ENCODE data around the gene NOD1.

DNA sequence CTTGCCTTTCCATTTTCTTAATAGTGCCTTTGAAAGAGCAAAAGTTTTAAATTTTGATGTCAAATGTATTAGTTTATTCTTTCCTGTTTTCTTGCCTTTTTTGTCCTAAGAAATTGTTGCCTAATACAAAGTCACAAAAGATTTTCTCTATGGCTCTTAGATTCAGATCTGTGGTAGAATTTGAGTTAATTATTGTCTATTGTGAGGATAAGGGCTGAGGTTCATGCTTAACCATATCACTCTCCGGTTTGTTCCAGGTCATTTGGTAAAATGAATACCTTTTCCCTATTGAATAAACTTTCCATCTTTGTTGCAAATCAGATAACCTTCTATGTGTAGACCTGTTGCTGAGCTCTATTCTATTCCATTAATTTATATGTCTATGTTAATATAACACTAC, 96.0 kb downstream of the NOD1 start:
- TF ChIP-seq CTCF (IDR thresholded peaks at IDR 0.05) (no peak), POLR2A (IDR thresholded peaks at IDR 0.05) (no peak)

Data from sigmoid colon (tissue), 3 donors.